Activated CD8-positive, alpha-beta memory T cell treated with anti-CD3 and anti-CD28 coated beads for 36 hours (primary cell): ENCODE measurements around the gene SPACA6. TPM values are rescaled to one million over a fixed set of nuclear protein-coding genes. Genes with fewer than 3 reads are reported as not detected.
"Not testable (repeated sequence)": the region's sequence is repeated elsewhere in the genome, so short reads cannot be mapped to it uniquely, and the experiment has no call there.

Source experiments
- CTCF ChIA-PET: fragments of 350-600 bp; sonication (Branson Sonifier 250); formaldehyde crosslinking; loops from one replicate; lab custom pipeline; 2021; ENCODE audit warnings: antibody characterized with exemption; lab: Charles Lee
- POLR2A ChIA-PET: fragments of 350-600 bp; sonication (Branson Sonifier 250); formaldehyde crosslinking; loops from one replicate; lab custom pipeline; 2021; ENCODE audit warnings: antibody characterized with exemption; lab: Charles Lee
- total RNA-seq, 2 experiments: library from RNA; stranded (reverse); gene quantifications; one replicate each; pipeline ENCODE4 v1.2.3, GENCODE V29; 2021

Gene SPACA6
- 1 to 10 TPM; 3.3 to 4.4 TPM for total RNA-seq

GRCh38 chr19:51693260-51693659, at the start of gene SPACA6:
SPACA6 (plus strand) TSS chr19:51693330; CDS start chr19:51693527, 197 bp downstream.
- ChIA-PET POLR2A (no interaction called here), CTCF (no interaction called here)

- POLR2A ChIA-PET: no interaction called here
Observed at GRCh38 chr19:51644636-51645271, 48.4 kb upstream of the SPACA6 start.

GRCh38 chr19:51646730-51647129, 46.4 kb upstream of the SPACA6 start, which contains the start of gene SIGLEC14:
SIGLEC14 (minus strand) TSS chr19:51646825; CDS start chr19:51646759, 66 bp downstream.
- CTCF ChIA-PET, POLR2A ChIA-PET: not testable (repeated sequence)

More at GRCh38 chr19:51644636-51645271, 48.4 kb upstream of the SPACA6 start:
- CTCF ChIA-PET: no interaction called here

- POLR2A ChIA-PET: no interaction called here
- CTCF ChIA-PET: no interaction called here
Observed at GRCh38 chr19:51647318-51647717, 45.8 kb upstream of the SPACA6 start.

GRCh38 chr19:51651216-51651846, 41.8 kb upstream of the SPACA6 start:
- ChIA-PET POLR2A (no interaction called here), CTCF (no interaction called here)

GRCh38 chr19:51652266-51652665, 40.9 kb upstream of the SPACA6 start:
- CTCF ChIA-PET: no interaction called here
- POLR2A ChIA-PET: no interaction called here

- ChIA-PET POLR2A (no interaction called here), CTCF (no interaction called here)
Observed at GRCh38 chr19:51653162-51653561, 40.0 kb upstream of the SPACA6 start.

GRCh38 chr19:51654783-51655182, 38.3 kb upstream of the SPACA6 start:
- ChIA-PET CTCF (interaction anchor here (0.9 kb wide), 1 partner anchor 254 kb away, joined by 3 read pairs; no protein-coding TSS in a partner anchor), POLR2A (no interaction called here)

- ChIA-PET POLR2A (no interaction called here), CTCF (interaction anchor here (0.6 to 3.0 kb wide), 8 partner anchors 23 to 243 kb away, joined by 3 to 15 read pairs (median 4); partner anchors contain the start of gene SIGLEC10)
Observed at GRCh38 chr19:51660975-51661600, 32.0 kb upstream of the SPACA6 start.

- ChIA-PET POLR2A (no interaction called here), CTCF (no interaction called here)
Observed at GRCh38 chr19:51663650-51664049, 29.5 kb upstream of the SPACA6 start.

GRCh38 chr19:51664131-51664530, 29.0 kb upstream of the SPACA6 start:
- ChIA-PET CTCF (no interaction called here), POLR2A (no interaction called here)

GRCh38 chr19:51664997-51665396, 28.1 kb upstream of the SPACA6 start:
- ChIA-PET POLR2A (no interaction called here), CTCF (no interaction called here)

GRCh38 chr19:51668216-51668615, 24.9 kb upstream of the SPACA6 start:
- POLR2A ChIA-PET: no interaction called here
- CTCF ChIA-PET: no interaction called here

GRCh38 chr19:51675911-51676565, 17.1 kb upstream of the SPACA6 start:
- POLR2A ChIA-PET, CTCF ChIA-PET: not testable (repeated sequence)

GRCh38 chr19:51676566-51677083, 16.5 kb upstream of the SPACA6 start:
- ChIA-PET POLR2A (no interaction called here), CTCF (no interaction called here)

GRCh38 chr19:51680474-51680873, 12.7 kb upstream of the SPACA6 start:
- ChIA-PET POLR2A (interaction anchor here (0.7 kb wide), 1 partner anchor 550 kb away, joined by 9 read pairs; no protein-coding TSS in a partner anchor), CTCF (no interaction called here)

GRCh38 chr19:51681286-51681941, 11.7 kb upstream of the SPACA6 start:
- ChIA-PET POLR2A (no interaction called here), CTCF (no interaction called here)

GRCh38 chr19:51686171-51686570, 7.0 kb upstream of the SPACA6 start:
- ChIA-PET CTCF (no interaction called here), POLR2A (no interaction called here)
